Right atrium auricular region (tissue), 2 donors: ENCODE data around the gene ORC6. TPM values are rescaled to one million over a fixed set of nuclear protein-coding genes. Genes with fewer than 3 reads are reported as not detected.
A peak's percentile ranks its signal among the peaks of the same experiment; 100 is the strongest.

Experiments used
- DNase-seq: peaks from one replicate; pipeline ENCODE4 v3.0.0-alpha.2; 2019; ENCODE audit warnings: low spot score
- H3K27ac ChIP-seq, 2 donors: fragments of 200-600 bp; sonication (generic); 1 replicate in 1 of 2; 2 replicates in 1 of 2; pipeline ENCODE4 v1.5.1; 2016 to 2019
- H3K27me3 ChIP-seq, 2 donors: fragments of 200-600 bp; sonication (generic); one replicate each; pipeline versions ENCODE4 v1.5.1 to v1.6.0; 2017 to 2019
- H3K36me3 ChIP-seq: fragments of 200-600 bp; sonication (generic); one replicate; pipeline ENCODE4 v1.5.1; 2016
- H3K4me1 ChIP-seq, 2 donors: fragments of 200-600 bp; sonication (generic); one replicate each; pipeline versions ENCODE4 v1.5.1 to v1.6.0; 2017 to 2019
- H3K4me3 ChIP-seq, 2 donors: fragments of 200-600 bp; sonication (generic); 1 replicate in 1 of 2; 2 replicates in 1 of 2; pipeline ENCODE4 v1.5.1; 2017 to 2019; ENCODE audit warnings: mild to moderate bottlenecking in 1 of 2, moderate library complexity in 1 of 2
- H3K9me3 ChIP-seq, 2 donors: fragments of 200-600 bp; sonication (generic); one replicate each; pipeline ENCODE4 v1.5.1; 2019
- total RNA-seq, 2 donors: library from RNA; depleted of rRNA; stranded (reverse); fragments of >200 nt; gene quantifications; one replicate each; pipeline ENCODE4 v1.1.0, GENCODE V29; 2016
- TF ChIP-seq, protein P1 (sequence below), 2 donors: fragments of 200-600 bp; sonication (generic); IDR thresholded peaks; one replicate each; pipeline ENCODE4 v1.5.1; 2019; ENCODE audit warnings: antibody characterized with exemption in 2 of 2

Gene ORC6
- total RNA-seq, 2 donors from 2014 or later: 1.8 to 2.6 TPM

DNA sequence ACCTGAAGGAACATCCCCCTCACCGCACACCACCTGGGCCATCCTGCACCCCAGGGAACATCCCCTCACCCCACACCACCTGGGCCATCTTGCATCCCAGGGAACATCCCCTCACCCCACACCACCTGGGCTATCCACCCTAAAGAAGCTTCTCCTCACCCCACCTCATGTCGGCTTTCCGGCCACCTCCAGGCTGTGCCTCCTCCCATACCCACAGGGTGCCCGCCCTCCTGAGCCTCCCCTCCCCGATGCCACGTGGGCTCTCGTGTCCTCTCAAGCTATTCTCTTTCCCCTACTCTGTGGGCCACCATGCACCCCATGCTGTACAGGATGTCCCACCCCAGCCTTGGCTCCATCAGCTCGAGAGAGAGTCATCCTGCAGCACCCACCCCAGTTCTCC lies 40.7 kb downstream of the ORC6 start:
- TF ChIP-seq, protein P1, sequence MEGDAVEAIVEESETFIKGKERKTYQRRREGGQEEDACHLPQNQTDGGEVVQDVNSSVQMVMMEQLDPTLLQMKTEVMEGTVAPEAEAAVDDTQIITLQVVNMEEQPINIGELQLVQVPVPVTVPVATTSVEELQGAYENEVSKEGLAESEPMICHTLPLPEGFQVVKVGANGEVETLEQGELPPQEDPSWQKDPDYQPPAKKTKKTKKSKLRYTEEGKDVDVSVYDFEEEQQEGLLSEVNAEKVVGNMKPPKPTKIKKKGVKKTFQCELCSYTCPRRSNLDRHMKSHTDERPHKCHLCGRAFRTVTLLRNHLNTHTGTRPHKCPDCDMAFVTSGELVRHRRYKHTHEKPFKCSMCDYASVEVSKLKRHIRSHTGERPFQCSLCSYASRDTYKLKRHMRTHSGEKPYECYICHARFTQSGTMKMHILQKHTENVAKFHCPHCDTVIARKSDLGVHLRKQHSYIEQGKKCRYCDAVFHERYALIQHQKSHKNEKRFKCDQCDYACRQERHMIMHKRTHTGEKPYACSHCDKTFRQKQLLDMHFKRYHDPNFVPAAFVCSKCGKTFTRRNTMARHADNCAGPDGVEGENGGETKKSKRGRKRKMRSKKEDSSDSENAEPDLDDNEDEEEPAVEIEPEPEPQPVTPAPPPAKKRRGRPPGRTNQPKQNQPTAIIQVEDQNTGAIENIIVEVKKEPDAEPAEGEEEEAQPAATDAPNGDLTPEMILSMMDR (IDR thresholded peaks at IDR 0.05): no peak
- H3K27ac ChIP-seq: peak overlapping the region; percentile 82
- peaks cover 70% of the 10 kb centered on the region for H3K36me3 ChIP-seq
- no peak for DNase-seq
- H3K4me3 ChIP-seq: no peak overlapping the region
- no peaks in the 10 kb centered on the region for H3K9me3 ChIP-seq
- H3K4me1 ChIP-seq: peaks cover 0 to 32% of the 10 kb centered on the region in 2 donors
- H3K27me3 ChIP-seq: no peaks in the 10 kb centered on the region

DNA sequence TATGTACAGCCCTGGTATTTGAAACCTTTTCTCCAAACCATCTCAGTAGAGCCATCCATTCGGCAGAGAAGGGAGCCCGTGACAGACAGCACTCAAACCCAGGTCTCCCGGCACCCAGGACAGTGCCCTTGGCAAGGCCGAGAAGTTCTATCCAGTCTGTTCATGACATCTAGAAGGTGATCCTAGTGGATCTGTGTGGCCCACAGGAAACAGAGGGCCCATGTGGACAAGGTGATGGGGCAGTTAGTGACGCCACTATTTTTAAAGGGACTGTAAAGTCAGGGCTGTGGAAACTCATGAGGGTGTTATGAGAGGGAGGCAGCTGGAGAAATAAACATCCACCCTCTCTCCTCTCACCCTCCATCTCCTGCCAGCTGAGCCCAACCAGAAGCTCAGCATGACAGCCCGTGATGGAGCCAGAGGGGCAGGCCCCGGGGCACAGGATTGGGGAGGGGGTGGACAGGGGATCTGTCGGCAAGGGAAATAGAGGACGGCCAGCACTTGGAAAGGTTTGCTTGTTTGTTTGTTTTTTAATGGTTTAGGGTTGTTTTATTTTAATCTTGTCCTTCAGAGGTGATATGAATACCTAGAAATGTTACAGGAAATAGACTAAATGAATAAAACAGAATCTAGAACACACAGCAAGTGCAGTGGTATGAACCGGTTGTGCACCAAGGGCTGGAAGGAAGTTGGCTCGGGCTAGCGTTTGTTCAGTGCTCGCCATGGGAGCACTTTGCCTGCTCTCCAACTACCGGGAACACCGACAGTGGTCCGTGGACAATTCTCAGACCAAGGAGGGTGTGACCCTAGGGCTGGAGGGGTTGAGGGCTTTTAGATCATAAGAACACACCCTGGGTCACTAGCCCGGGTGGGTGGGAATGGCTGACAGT lies 41.6 kb downstream of the ORC6 start:
- TF ChIP-seq, protein P1 (IDR thresholded peaks at IDR 0.05): no peak
- H3K4me1 ChIP-seq: peaks cover 0 to 32% of the 10 kb centered on the region in 2 donors
- H3K9me3 ChIP-seq: no peaks in the 10 kb centered on the region
- no peak for DNase-seq
- peaks cover 60% of the 10 kb centered on the region for H3K36me3 ChIP-seq
- peak overlapping the region; percentile 82 for H3K27ac ChIP-seq
- H3K4me3 ChIP-seq: no peak overlapping the region
- H3K27me3 ChIP-seq: no peaks in the 10 kb centered on the region

DNA sequence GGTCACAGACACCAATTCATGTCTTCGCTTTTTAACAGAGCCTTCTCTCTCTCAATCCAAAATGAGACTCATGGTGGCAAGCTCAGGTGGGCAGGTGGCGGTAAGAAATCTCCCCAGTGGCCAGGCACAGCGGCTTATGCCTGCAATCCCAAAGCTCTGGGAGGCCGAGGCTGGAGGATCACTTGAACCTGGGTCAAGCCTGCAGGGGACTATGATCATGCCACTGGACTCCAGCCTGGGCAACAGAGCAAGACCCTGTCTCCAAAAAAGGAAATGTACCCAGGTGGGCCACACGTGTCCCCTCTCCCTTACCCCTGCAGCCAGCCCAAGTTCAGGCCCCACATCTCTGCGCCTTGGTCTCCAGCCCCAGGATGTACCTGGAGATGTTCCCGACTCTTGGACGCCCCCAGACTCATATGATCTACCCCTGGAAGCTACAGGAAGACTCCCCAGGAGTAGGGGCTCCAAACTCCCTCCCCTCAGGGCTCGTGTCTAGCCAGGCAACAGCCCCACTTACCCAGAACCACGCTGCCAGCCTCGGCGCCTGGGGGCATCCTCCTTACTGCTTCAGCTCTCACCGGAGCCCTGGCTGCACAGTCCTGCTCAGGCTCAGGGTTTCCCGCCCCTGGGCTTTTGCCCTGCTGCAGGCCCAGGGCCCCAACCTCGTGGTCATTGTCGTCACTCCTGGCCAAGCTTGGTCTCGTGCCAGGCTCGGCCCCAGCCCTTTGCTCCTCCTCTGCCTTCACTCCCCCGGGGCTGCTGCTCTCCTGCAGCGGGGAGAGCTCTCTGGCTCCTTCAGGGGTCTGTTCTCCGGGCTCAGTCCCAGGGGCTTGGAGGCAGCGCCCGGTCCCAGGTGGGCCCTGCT lies 42.5 kb downstream of the ORC6 start:
- peak overlapping the region; percentile 82 for H3K27ac ChIP-seq
- no peak for DNase-seq
- TF ChIP-seq, protein P1 (IDR thresholded peaks at IDR 0.05): no peak
- H3K4me3 ChIP-seq: no peak overlapping the region
- H3K36me3 ChIP-seq: peaks cover 54% of the 10 kb centered on the region
- no peaks in the 10 kb centered on the region for H3K27me3 ChIP-seq
- H3K4me1 ChIP-seq: peaks cover 0 to 40% of the 10 kb centered on the region in 2 donors
- no peaks in the 10 kb centered on the region for H3K9me3 ChIP-seq

DNA sequence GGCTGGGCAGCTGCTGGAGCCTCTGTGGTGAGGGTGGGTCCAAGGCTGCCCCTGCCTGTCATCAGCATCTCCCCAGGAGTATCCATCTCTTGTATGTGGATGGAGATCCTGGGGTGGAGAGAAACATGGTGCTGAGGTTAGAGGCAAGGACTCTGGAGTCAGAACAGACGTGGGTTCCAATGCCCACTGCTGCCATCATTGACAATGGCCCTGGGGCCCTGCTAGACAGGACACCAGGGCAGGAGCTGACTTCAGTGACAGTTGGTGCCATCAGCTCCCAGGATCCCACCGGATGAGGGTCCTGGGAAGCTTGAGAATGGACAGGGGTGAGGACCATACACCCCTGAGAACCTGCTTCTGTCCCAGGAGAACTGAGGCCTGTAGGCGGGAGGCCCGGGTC lies 43.1 kb downstream of the ORC6 start:
- H3K4me3 ChIP-seq: no peak overlapping the region
- peak overlapping the region; percentile 82 for H3K27ac ChIP-seq
- TF ChIP-seq, protein P1 (IDR thresholded peaks at IDR 0.05): no peak
- no peak for DNase-seq
- H3K27me3 ChIP-seq: no peaks in the 10 kb centered on the region
- peaks cover 50% of the 10 kb centered on the region for H3K36me3 ChIP-seq
- peaks cover 0 to 47% of the 10 kb centered on the region in 2 donors for H3K4me1 ChIP-seq
- H3K9me3 ChIP-seq: no peaks in the 10 kb centered on the region

DNA sequence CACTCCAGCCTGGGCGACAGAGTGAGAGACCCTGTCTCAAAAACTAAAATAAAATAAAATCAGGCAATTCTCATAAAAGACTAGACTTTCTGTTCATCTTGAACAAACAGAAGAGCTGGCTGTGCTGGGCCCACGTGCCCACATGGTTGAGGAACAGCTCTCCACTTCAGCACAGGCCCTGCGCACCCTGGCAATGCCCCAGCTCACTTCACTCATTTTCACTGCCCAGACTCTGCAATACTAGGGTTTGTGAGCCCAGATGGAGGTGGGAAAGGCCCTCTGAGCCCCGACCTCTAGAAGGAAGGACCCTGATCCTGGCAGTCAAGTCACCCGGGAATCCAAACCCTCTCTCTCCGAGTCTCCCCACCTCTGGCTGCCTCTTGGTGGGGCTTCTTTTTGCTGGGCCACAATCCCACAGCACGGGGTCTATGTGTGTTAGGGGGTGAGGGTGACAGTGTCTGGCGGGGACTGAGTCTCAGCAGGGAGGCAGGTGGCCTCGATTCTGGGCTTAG lies 43.9 kb downstream of the ORC6 start:
- H3K4me1 ChIP-seq: peaks cover 0 to 55% of the 10 kb centered on the region in 2 donors
- DNase-seq: no peak
- no peaks in the 10 kb centered on the region for H3K27me3 ChIP-seq
- H3K36me3 ChIP-seq: peaks cover 48% of the 10 kb centered on the region
- TF ChIP-seq, protein P1 (IDR thresholded peaks at IDR 0.05): no peak
- no peak overlapping the region for H3K4me3 ChIP-seq
- peak overlapping the region; percentile 82 for H3K27ac ChIP-seq
- H3K9me3 ChIP-seq: no peaks in the 10 kb centered on the region
